Ovary (tissue), 3 donors: ENCODE data around the gene TNFRSF1A.
"Not testable (repeated sequence)": the region's sequence is repeated elsewhere in the genome, so short reads cannot be mapped to it uniquely, and the experiment has no call there.

Experiments used
- CTCF ChIP-seq, 3 donors: fragments of 450-650 bp in 2 of 3; fragments of 200-600 bp in 1 of 3; IDR thresholded peaks; one replicate each; pipeline versions ENCODE4 v1.5.1 to v1.8.0; 2016 to 2022; ENCODE audit warnings: antibody characterized with exemption in 3 of 3, mild to moderate bottlenecking in 1 of 3
- POLR2A ChIP-seq: fragments of 450-650 bp; IDR thresholded peaks from one replicate; pipeline ENCODE4 v1.6.1; 2017; ENCODE audit warnings: antibody characterized with exemption, mild to moderate bottlenecking, moderate library complexity
- donor health status: DM: no; HTN: no; CAD: no.

- not testable (repeated sequence) for TF ChIP-seq POLR2A; CTCF (IDR thresholded peaks at IDR 0.05)
Observed at GRCh38 chr12:6338536-6338935, 3.3 kb downstream of the TNFRSF1A start.
